Suppressor macrophage treated with lipopolysaccharide for 4 hours (primary cell): ENCODE data around the gene KCNMB2.

Experiments used
- DNase-seq: peaks from one replicate; pipeline ENCODE4 v3.0.0-alpha.2; 2020

KCNMB2 gene

GRCh38 chr3:178765472-178765871 lies 229.2 kb downstream of the KCNMB2 start:
- no peak for DNase-seq

- DNase-seq: no peak
Observed at GRCh38 chr3:178767581-178767980, 231.3 kb downstream of the KCNMB2 start.

DNA sequence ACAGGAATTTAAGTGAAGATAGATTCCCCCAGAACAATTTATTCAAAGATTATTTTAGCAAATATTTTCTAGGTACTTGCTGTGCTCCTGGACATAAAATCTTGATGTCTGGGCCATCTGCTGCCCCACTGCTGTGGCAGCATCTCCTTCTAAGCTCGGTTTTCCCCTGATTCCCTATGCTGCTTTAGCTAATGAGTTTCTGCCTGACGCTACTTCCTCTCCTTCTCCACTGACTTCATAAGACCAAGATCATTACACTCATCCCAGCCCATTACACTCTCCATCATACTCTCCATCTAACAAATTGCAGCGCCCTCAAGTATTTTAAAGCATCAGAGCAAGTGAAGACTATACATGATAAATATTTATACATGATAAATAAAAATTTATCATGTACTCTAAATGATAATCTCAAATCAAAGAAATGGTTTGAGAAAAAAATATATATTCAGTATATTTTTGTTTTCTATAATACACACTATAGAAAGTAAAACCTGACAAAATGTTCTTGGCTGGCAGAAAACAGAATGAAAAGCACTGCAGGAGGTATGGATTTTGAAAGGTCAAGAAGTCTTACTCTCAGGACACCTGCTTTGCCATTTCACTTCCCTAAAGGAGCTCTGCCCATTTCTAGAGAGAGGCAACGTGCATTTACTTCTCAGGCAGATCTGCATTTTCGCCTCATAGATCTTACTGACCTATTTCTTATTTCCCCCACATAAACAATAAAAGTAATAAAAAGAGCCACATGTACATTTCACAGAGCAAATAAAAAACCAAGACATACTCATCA lies 232.0 kb downstream of the KCNMB2 start:
- DNase-seq: no peak

GRCh38 chr3:178771511-178771910 lies 235.3 kb downstream of the KCNMB2 start:
- DNase-seq: no peak

GRCh38 chr3:178772746-178773145 lies 236.5 kb downstream of the KCNMB2 start:
- DNase-seq: no peak

DNA sequence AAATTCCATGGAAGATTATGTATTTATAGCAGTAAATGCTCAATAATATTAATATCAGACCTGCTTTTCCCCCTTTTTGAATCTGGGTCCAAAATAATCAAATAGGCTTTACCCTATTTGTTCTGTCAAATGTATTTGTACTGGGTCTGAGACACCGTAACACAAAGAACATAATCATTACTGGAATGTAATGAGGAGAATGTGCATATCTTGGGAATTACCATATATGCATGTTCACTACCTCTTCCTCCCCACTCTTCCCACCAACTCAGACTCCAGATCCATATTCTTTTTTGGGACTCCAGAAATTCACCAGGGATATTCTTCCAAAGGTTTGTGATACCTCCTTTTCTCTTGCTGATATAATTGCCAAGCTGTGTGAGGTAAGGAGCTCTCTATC lies 237.1 kb downstream of the KCNMB2 start:
- no peak for DNase-seq

DNA sequence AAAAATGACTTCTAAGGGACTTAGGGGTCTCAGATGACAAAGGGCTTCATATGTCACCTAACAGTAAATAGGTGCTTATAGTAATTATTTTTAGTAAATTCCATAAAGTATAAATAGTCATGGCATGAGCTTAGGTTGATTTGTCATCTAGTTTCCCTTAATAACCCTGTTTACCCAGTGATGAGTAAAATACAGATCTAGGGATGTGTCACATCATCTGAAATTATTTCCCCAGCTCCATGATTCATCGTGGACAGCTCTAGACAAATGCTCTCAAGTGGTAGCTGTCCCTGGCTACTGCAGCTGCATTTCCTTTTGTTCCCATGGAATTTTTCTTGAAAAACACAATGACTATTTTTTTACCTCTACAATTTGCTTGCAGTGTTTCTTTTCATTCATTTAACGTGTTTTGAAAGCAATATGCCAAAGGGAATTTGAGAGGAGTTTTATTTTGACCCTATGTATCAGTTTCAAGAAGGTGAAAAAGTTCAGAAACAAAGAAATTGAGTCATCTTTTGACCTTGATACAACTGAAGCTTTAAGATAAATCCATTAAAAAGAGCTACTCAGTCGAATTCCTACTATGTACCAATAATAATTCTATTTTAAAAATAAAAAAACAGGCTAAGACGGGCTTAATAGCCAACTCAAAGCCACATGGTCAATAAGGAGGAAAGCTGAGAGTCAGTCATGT lies 241.6 kb downstream of the KCNMB2 start:
- no peak for DNase-seq

DNA sequence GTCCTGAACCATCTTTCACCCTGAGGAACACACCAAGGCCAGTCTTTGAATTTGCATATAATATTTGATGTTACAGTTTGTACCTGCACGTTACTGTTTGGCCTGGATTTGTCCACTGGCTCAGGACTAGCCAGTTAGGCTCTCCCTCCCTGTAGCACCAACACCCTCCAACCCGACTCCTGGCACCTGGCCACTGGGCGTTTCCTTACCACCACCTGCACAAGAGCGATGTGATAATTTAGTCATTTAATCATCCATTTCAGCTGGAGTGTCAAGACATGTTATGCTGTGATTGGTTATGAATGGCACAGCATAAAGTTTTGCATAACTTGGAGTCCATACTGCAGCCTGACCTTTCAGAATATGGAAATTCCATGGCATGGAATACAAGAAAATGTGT lies 242.4 kb downstream of the KCNMB2 start:
- DNase-seq: no peak

- DNase-seq: no peak
Observed at GRCh38 chr3:178785961-178786360, 249.7 kb downstream of the KCNMB2 start.

- DNase-seq: no peak
Observed at GRCh38 chr3:178787960-178788359, 251.7 kb downstream of the KCNMB2 start.

DNA sequence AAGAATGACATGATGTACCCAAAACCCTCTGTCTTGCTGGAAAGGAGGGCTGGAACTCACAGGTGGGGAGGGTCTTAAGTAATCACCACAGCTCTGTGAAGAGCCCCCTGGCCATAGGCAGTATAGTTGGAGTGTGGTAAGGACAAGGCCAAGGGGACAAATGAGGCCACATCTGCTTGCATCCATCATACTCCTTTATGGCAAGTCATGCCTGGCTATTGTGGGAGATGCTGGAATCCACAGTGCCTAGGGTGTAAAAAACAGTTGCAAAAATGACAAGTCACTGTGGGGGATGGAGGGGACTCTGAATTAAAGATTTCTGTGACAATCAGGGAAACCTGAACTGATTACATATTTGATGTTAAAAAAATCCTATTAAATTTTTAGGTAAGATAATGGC lies 258.5 kb downstream of the KCNMB2 start:
- no peak for DNase-seq

GRCh38 chr3:178795349-178795748 lies 259.1 kb downstream of the KCNMB2 start:
- DNase-seq: no peak

DNA sequence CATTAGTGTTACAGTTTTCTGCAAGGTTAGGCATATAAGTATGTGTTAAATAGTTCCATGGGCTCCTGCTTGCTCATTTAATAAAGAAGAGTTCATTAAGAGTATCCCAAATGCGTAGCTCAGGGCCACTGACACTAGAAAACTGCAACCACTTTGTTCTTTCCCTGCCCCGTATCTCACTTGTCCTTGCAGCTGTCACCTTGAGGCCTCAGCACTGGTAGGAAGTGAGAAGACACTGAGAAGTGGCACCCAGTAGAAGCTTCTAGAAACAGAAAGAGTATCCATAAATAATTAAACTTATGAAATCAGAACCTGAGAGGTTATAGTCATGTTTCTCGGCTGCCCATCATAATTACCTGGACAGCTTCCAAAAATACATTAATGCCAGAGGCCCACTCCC lies 266.0 kb downstream of the KCNMB2 start:
- no peak for DNase-seq

DNA sequence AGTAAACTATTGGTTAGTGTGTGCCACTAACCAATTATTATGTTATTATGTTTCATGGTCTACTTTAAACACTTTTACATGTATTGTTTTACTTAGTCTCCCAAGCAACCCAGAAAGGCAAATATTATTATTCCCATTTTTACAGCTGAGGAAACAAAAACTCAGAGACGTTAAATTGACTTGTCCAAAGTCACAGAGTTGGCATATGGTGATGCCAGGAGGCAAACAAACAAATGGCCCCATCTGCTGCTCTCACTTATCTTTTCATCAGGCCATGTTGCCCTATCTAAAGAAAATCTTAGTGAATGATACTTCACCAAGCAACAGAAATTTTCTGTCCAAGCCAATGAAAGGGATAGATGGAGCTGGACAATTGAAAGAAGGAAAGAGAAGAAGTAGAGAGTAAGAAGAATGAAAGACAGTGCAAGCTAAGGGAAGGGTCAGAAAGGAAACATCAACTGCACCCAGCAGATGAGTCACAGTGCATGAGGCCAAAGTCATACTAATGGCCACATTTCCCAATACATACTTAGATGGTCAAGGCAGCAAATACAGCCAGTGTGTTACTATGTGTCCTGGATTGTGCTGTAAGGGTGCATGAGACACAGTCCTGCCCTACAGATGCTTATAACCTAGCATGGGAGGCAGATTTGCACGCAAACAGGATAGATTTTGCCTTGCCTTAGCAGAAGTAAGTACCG lies 266.9 kb downstream of the KCNMB2 start:
- no peak for DNase-seq

- no peak for DNase-seq
Observed at GRCh38 chr3:178804606-178805005, 268.4 kb downstream of the KCNMB2 start.

DNA sequence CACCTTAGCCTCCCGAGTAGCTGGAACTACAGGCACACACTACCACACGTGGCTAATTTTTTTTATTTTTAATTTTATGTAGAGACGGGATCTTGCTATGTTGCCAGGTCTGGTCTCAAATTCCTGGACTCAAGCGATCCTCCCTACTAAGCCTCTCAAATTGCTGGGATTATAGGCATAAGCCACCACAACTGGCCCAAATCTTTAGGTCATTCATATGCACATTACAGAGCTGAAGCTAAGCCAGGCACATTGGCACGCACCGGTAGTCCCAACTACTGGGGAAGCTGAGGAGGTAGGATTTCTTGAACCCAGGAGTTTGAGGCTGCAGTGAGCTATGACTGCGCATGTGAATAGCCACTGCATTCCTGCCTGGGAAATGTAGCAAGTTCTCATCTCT lies 269.5 kb downstream of the KCNMB2 start:
- no peak for DNase-seq

DNA sequence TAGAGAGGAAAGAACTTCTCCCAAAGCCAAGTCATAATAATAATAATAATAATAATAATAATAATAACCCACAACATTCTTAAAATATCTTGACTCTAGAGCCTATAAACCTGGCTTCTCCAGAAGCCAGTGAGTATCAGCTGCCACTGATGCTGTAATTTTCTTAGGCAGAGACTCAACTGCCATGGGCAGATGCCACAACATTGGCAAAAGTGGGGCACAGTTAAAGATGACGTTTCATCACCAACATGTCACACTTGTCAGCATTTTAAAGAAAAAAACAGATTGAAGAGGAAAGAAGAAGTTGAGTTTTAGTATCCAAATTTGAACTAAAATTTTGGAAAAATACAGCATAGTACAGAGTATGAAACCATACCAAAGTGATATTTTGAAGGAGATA lies 270.4 kb downstream of the KCNMB2 start:
- DNase-seq: no peak

GRCh38 chr3:178807694-178808093 lies 271.5 kb downstream of the KCNMB2 start:
- no peak for DNase-seq

GRCh38 chr3:178808748-178809147 lies 272.5 kb downstream of the KCNMB2 start:
- DNase-seq: no peak

GRCh38 chr3:178810181-178810580 lies 273.9 kb downstream of the KCNMB2 start:
- no peak for DNase-seq

DNA sequence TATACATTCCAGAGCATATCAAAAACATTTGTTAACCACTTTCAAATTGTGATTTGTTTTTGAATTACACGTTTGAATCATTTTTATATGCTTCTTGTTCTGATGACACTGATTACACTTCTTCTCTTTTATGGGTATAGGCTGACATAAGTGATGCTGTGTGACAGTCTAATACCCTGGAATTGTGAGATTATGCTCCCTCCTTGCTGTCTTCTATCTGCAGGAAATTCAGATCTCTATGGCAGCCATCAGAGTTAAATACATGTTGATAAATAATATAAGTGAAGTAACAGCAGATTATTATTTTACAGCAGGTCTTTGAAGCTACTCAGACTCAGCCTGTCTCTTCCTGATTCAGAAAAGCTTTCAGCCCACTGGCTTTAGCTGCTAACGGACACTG lies 286.5 kb downstream of the KCNMB2 start:
- no peak for DNase-seq

GRCh38 chr3:178823150-178823549 lies 286.9 kb downstream of the KCNMB2 start:
- no peak for DNase-seq

DNA sequence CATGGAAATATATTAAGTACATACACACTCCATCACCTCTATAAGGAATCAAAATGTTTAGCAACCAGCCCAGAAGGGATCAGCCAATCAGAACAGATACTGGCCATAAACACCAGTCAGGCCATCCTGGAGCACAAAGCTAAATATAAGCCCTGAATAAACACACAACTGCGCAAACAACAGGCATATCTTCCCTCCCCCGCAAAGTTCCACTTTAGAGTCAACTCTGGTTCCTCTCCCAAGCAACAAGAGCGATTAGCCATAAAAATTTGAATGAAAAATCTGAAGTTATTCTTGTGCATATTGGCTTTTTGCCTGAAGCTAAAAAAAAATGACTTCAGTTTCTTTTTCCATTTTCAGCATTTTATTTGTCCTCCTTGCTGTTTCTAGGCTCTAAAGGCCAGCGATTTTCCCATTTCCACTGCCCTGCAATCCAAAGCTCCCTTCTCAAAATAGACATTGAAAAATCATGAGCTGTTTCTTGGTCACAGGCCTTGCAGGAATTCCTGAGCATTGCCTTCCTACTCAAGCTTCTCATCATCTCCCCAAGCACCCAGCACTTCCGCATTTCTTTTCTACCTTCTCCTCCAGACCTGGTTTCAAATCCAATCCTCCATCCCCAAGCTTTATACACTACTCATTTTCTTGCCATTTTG lies 287.5 kb downstream of the KCNMB2 start:
- DNase-seq: no peak
